PC-3 (cell line): ENCODE results near the gene SLC34A3.
"Not testable (repeated sequence)": the region's sequence is repeated elsewhere in the genome, so short reads cannot be mapped to it uniquely, and the experiment has no call there.

Experiments used
- EZH2 ChIP-seq: fragments of 300-600 bp; sonication (generic); IDR thresholded peaks from one replicate; pipeline ENCODE4 v1.6.1; 2017; ENCODE audit warnings: antibody characterized with exemption, mild to moderate bottlenecking, low read length; ENCODE audit not compliant: unreplicated experiment
- EZH2phosphoT487 ChIP-seq: fragments of 300-600 bp; sonication (generic); IDR thresholded peaks from 2 replicates; pipeline ENCODE4 v1.6.1; 2018; ENCODE audit warnings: mild to moderate bottlenecking, antibody characterized with exemption, low read length, borderline replicate concordance
- TF ChIP-seq, protein P1 (sequence below): fragments of 300-600 bp; sonication (generic); conservative IDR thresholded peaks from 2 replicates; pipeline ENCODE4 v1.5.1; 2017; ENCODE audit warnings: antibody characterized with exemption, low read depth, mild to moderate bottlenecking, low read length

GRCh38 chr9:137262173-137262908, 31.6 kb downstream of the SLC34A3 start:
- TF ChIP-seq, protein P1, sequence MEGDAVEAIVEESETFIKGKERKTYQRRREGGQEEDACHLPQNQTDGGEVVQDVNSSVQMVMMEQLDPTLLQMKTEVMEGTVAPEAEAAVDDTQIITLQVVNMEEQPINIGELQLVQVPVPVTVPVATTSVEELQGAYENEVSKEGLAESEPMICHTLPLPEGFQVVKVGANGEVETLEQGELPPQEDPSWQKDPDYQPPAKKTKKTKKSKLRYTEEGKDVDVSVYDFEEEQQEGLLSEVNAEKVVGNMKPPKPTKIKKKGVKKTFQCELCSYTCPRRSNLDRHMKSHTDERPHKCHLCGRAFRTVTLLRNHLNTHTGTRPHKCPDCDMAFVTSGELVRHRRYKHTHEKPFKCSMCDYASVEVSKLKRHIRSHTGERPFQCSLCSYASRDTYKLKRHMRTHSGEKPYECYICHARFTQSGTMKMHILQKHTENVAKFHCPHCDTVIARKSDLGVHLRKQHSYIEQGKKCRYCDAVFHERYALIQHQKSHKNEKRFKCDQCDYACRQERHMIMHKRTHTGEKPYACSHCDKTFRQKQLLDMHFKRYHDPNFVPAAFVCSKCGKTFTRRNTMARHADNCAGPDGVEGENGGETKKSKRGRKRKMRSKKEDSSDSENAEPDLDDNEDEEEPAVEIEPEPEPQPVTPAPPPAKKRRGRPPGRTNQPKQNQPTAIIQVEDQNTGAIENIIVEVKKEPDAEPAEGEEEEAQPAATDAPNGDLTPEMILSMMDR = peak; percentile 37; the same call in 1 of the 2 replicates
- not testable (repeated sequence) for TF ChIP-seq EZH2, EZH2phosphoT487
